IMR-90 (cell line): ENCODE results near the gene TRAPPC8. TPM values are rescaled to one million over a fixed set of nuclear protein-coding genes. Genes with fewer than 3 reads are reported as not detected.

ENCODE experiments used
- ATAC-seq: fragments of 200-7000 bp; cut with Tn5 transposase; 2 replicates; pipeline ENCODE4 v1.9.1; 2020; ENCODE audit warnings: low read depth, mild to moderate bottlenecking, moderate library complexity
- BruUV-seq: library from RNA; stranded (reverse); fragments of 400-500 nt; replicated peaks from 2 replicates; lab custom pipeline; 2021; lab: Mats Ljungman, UMichigan
- CTCF ChIA-PET: fragments of 300-600 bp; formaldehyde crosslinking; extraction: SDS; loops from one replicate; lab custom pipeline; 2021; ENCODE audit warnings: antibody characterized with exemption; lab: Yijun Ruan, JAX
- POLR2A ChIA-PET: fragments of 300-600 bp; sonication (Branson Sonifier 250); formaldehyde crosslinking; loops from one replicate; lab custom pipeline; 2022; ENCODE audit warnings: antibody characterized with exemption; ENCODE audit not compliant: unreplicated experiment; lab: Charles Lee
- DNase-seq: peaks from one replicate; pipeline ENCODE4 v3.0.0; 2013
- H2AFZ ChIP-seq: replicated peaks from 2 replicates; pipeline ENCODE3; 2013; ENCODE audit warnings: low read length, mild to moderate bottlenecking; ENCODE audit not compliant: poor library complexity
- H2AK5ac ChIP-seq: 2 replicates; pipeline ENCODE4 v1.6.1; 2013; ENCODE audit warnings: low read depth, low read length, inconsistent platforms
- H2AK9ac ChIP-seq: replicated peaks from 2 replicates; pipeline ENCODE3; 2013; ENCODE audit warnings: mild to moderate bottlenecking, low read depth, low read length, moderate library complexity; ENCODE audit not compliant: poor library complexity
- H2BK120ac ChIP-seq: 2 replicates; pipeline ENCODE4 v1.6.1; 2013; ENCODE audit warnings: low read depth, low read length, inconsistent platforms
- H2BK15ac ChIP-seq: 3 replicates; pipeline ENCODE4 v1.6.1; 2013; ENCODE audit warnings: low read depth, low read length, inconsistent platforms
- H2BK20ac ChIP-seq: 2 replicates; pipeline ENCODE4 v1.6.1; 2013; ENCODE audit warnings: low read depth, mild to moderate bottlenecking, inconsistent platforms, low read length, moderate library complexity
- H2BK5ac ChIP-seq: 2 replicates; pipeline ENCODE4 v1.6.1; 2013; ENCODE audit warnings: mild to moderate bottlenecking, low read depth, low read length, inconsistent platforms; ENCODE audit not compliant: poor library complexity, severe bottlenecking
- H3K14ac ChIP-seq: replicated peaks from 2 replicates; pipeline ENCODE4 v1.6.1; 2013; ENCODE audit warnings: low read depth, low read length, inconsistent platforms
- H3K18ac ChIP-seq: 2 replicates; pipeline ENCODE4 v1.6.1; 2013; ENCODE audit warnings: low read depth, low read length, control low read depth
- H3K23ac ChIP-seq: 2 replicates; pipeline ENCODE4 v1.6.1; 2013; ENCODE audit warnings: low read depth, low read length, inconsistent platforms
- H3K27ac ChIP-seq: 2 replicates; pipeline ENCODE4 v1.5.1; 2013; ENCODE audit warnings: mild to moderate bottlenecking, control low read depth, low read length; ENCODE audit not compliant: insufficient read depth
- H3K27me3 ChIP-seq: 2 replicates; pipeline ENCODE4 v1.6.1; 2013; ENCODE audit warnings: low read length; ENCODE audit not compliant: control insufficient read depth, insufficient read depth
- H3K36me3 ChIP-seq: 2 replicates; pipeline ENCODE4 v1.6.1; 2013; ENCODE audit warnings: low read length, mixed read lengths; ENCODE audit not compliant: control insufficient read depth, insufficient read depth
- H3K4ac ChIP-seq: 2 replicates; pipeline ENCODE4 v1.6.1; 2013; ENCODE audit warnings: low read depth, low read length, inconsistent platforms
- H3K4me1 ChIP-seq: 2 replicates; pipeline ENCODE4 v1.6.1; 2013; ENCODE audit warnings: low read length, mixed read lengths; ENCODE audit not compliant: control insufficient read depth, insufficient read depth
- H3K4me2 ChIP-seq: 2 replicates; pipeline ENCODE4 v1.6.1; 2013; ENCODE audit warnings: low read depth, mild to moderate bottlenecking, control low read depth, low read length, moderate library complexity
- H3K4me3 ChIP-seq: 2 replicates; pipeline ENCODE4 v1.5.1; 2013; ENCODE audit warnings: low read depth, mild to moderate bottlenecking, control low read depth, low read length, moderate library complexity; ENCODE audit not compliant: insufficient read depth
- H3K56ac ChIP-seq: 2 replicates; pipeline ENCODE4 v1.6.1; 2013; ENCODE audit warnings: low read length, inconsistent platforms; ENCODE audit not compliant: insufficient read depth; ENCODE audit errors: extremely low read depth
- H3K79me1 ChIP-seq, 2 experiments: 2 replicates each; pipeline ENCODE4 v1.6.1; 2013; ENCODE audit warnings: low read length in 2 of 2, inconsistent platforms in 1 of 2, low read depth in 1 of 2
- H3K9ac ChIP-seq: 2 replicates; pipeline ENCODE4 v1.6.1; 2013; ENCODE audit warnings: low read depth, low read length, control low read depth
- H3K9me1 ChIP-seq: 2 replicates; pipeline ENCODE4 v1.6.1; 2013; ENCODE audit warnings: low read length, inconsistent platforms; ENCODE audit not compliant: insufficient read depth
- H3K9me3 ChIP-seq: 2 replicates; pipeline ENCODE4 v1.6.1; 2013; ENCODE audit warnings: low read length; ENCODE audit not compliant: control insufficient read depth, insufficient read depth
- H4K20me1 ChIP-seq: 2 replicates; pipeline ENCODE4 v1.6.1; 2013; ENCODE audit warnings: low read length, inconsistent platforms; ENCODE audit not compliant: insufficient read depth
- H4K5ac ChIP-seq: 2 replicates; pipeline ENCODE4 v1.6.1; 2013; ENCODE audit warnings: mild to moderate bottlenecking, low read depth, low read length, control low read depth
- H4K8ac ChIP-seq, 2 experiments: 2 replicates each; pipeline ENCODE4 v1.6.1; 2013; ENCODE audit warnings: low read depth in 2 of 2, low read length in 2 of 2, control low read depth in 1 of 2, inconsistent platforms in 1 of 2
- H4K91ac ChIP-seq: 2 replicates; pipeline ENCODE4 v1.6.1; 2013; ENCODE audit warnings: low read depth, low read length, inconsistent platforms; ENCODE audit not compliant: insufficient read depth
- CEBPB ChIP-seq: IDR thresholded peaks from 2 replicates; pipeline ENCODE4 v1.6.1; 2012; ENCODE audit warnings: low read depth, low read length, improper control_type of control experiment
- MAZ ChIP-seq: IDR thresholded peaks from 2 replicates; pipeline ENCODE4 v1.6.1; 2012; ENCODE audit warnings: low read depth, mild to moderate bottlenecking, low read length, improper control_type of control experiment, moderate library complexity, borderline replicate concordance
- MXI1 ChIP-seq: IDR thresholded peaks from 2 replicates; pipeline ENCODE4 v1.6.1; 2012; ENCODE audit warnings: low read depth, mild to moderate bottlenecking, low read length, moderate library complexity, borderline replicate concordance
- NFE2L2 ChIP-seq: fragments of 150-350 bp; IDR thresholded peaks from 2 replicates; pipeline ENCODE4 v1.6.1; 2016; ENCODE audit warnings: low read depth, mild to moderate bottlenecking, low read length
- POLR2A ChIP-seq: IDR thresholded peaks from 2 replicates; pipeline ENCODE4 v1.6.1; 2012; ENCODE audit warnings: mild to moderate bottlenecking, low read depth, low read length
- RAD21 ChIP-seq: IDR thresholded peaks from 2 replicates; pipeline ENCODE4 v1.6.1; 2012; ENCODE audit warnings: low read length, improper control_type of control experiment
- RFX5 ChIP-seq: IDR thresholded peaks from 2 replicates; pipeline ENCODE4 v1.8.0; 2012; ENCODE audit warnings: low read depth, mild to moderate bottlenecking, low read length, moderate library complexity
- SMC3 ChIP-seq: fragments of 150-350 bp; IDR thresholded peaks from 2 replicates; pipeline ENCODE4 v1.6.1; 2016; ENCODE audit warnings: low read depth, mild to moderate bottlenecking, antibody characterized with exemption, low read length, moderate library complexity
- dilution Hi-C: fragments of 300-500 bp; cut with HindIII; formaldehyde crosslinking; loops from one replicate; pipeline ENCODE4 v1.14.3; 2018; ENCODE audit warnings: low sequenced_read_pairs; ENCODE audit not compliant: unreplicated experiment
- in situ Hi-C: fragments of 300-500 bp; cut with MboI; formaldehyde crosslinking; loops from 3 replicates; pipeline ENCODE4 v1.14.3; 2019; ENCODE audit warnings: low sequenced_read_pairs, inconsistent platforms, mixed read lengths
- intact Hi-C: fragments of 100-400 bp; cut with micrococcal nuclease; formaldehyde crosslinking; loops from 2 replicates; pipeline ENCODE4 v1.10.0; 2022
- polyA plus RNA-seq, 3 experiments: library from polyadenylated mRNA; depleted of rRNA; stranded (reverse); fragments of >200 nt; gene quantifications; 2 replicates each; pipeline ENCODE4 v1.2.3, GENCODE V29; 2012; ENCODE audit warnings: low replicate concordance in 1 of 3
- total RNA-seq: library from RNA; depleted of rRNA; stranded (reverse); fragments of >200 nt; gene quantifications from 2 replicates; pipeline ENCODE4 v1.2.3, GENCODE V29; 2012

The TRAPPC8 gene
- total and polyA plus RNA-seq, 2 of the 4 experiments (the other 2 are of a cell fraction): 21.8 to 54.3 TPM

GRCh38 chr18:31980863-31981262, 37.9 kb upstream of the TRAPPC8 start:
- Histone ChIP-seq H3K4me1 (no peaks in the 10 kb centered on the region), H3K4me3 (no peak overlapping the region), H2BK120ac (no peak overlapping the region), H3K9me1 (no peaks in the 10 kb centered on the region), H3K36me3 (no peaks in the 10 kb centered on the region), H3K4ac (no peak overlapping the region), H4K91ac (no peak overlapping the region), H2AK9ac (no peak overlapping the region), H3K23ac (no peak overlapping the region), H4K5ac (no peak overlapping the region), H2AK5ac (no peak overlapping the region), H3K79me1 (no peaks in the 10 kb centered on the region), H2BK15ac (no peak overlapping the region), H3K18ac (no peak overlapping the region), H3K27me3 (no peaks in the 10 kb centered on the region), H3K9ac (no peak overlapping the region), H3K27ac (no peak overlapping the region), H4K20me1 (no peaks in the 10 kb centered on the region), H4K8ac (no peak overlapping the region), H3K4me2 (no peak overlapping the region), H3K56ac (no peak overlapping the region), H3K9me3 (no peaks in the 10 kb centered on the region; the same call in 1 of the 2 replicates), H2BK5ac (no peak overlapping the region), H2AFZ (no peak overlapping the region), H2BK20ac (no peak overlapping the region), H3K14ac (no peak overlapping the region)
- no TSS peak for BruUV-seq
- in situ Hi-C loops: no loop called here
- DNase-seq: no peak
- ChIA-PET POLR2A (no interaction called here), CTCF (interaction anchor here (0.6 kb wide), 2 partner anchors 43 to 919 kb away, joined by 3 to 5 read pairs; no protein-coding TSS in a partner anchor)
- dilution Hi-C loops: no loop called here
- intact Hi-C loops: no loop called here
- no peak for ATAC-seq
- no peak for TF ChIP-seq RAD21
- no peak for TF ChIP-seq MXI1
- no peak for TF ChIP-seq POLR2A
- TF ChIP-seq SMC3: no peak
- TF ChIP-seq MAZ: no peak
- no peak for TF ChIP-seq RFX5
- TF ChIP-seq CEBPB: no peak
- TF ChIP-seq NFE2L2: no peak
